ENCODE results near the gene SERHL2.
"Not testable (repeated sequence)": the region's sequence is repeated elsewhere in the genome, so short reads cannot be mapped to it uniquely, and the experiment has no call there.

GRCh38 chr22:42563943-42564342 lies 10.2 kb downstream of the SERHL2 start:
- TF ChIP-seq CTCF (IDR thresholded peaks at IDR 0.05); POLR2AphosphoS5 (IDR thresholded peaks at IDR 0.05; ENCODE audit: insufficient read depth in 1 of 2, low read depth in 1 of 2): not testable (repeated sequence)

All from vagina (tissue), 2 donors.